GM06990 (cell line): ENCODE results near the gene BCL2L2.

Source experiments
- DNase-seq: peaks from one replicate; pipeline ENCODE4 v3.0.0-alpha.2; 2011; ENCODE audit not compliant: insufficient read length; ENCODE audit errors: extremely low read depth
- H3K27me3 ChIP-seq: replicated peaks from 2 replicates; pipeline ENCODE4 v1.6.0; 2011; ENCODE audit warnings: low read length; ENCODE audit not compliant: control insufficient read depth, insufficient read depth
- H3K36me3 ChIP-seq: 2 replicates; pipeline ENCODE4 v1.5.1; 2011; ENCODE audit warnings: low read length; ENCODE audit not compliant: control insufficient read depth, insufficient read depth
- H3K4me3 ChIP-seq: replicated peaks from 2 replicates; pipeline ENCODE4 v1.5.1; 2011; ENCODE audit warnings: low read depth, mild to moderate bottlenecking, control low read depth, low read length
- TF ChIP-seq, protein P1 (sequence below): IDR thresholded peaks from 2 replicates; pipeline ENCODE4 v1.5.1; 2011; ENCODE audit warnings: low read length, control low read depth, mild to moderate bottlenecking, inconsistent platforms; ENCODE audit not compliant: insufficient read depth, poor library complexity, severe bottlenecking

The BCL2L2 gene

DNA sequence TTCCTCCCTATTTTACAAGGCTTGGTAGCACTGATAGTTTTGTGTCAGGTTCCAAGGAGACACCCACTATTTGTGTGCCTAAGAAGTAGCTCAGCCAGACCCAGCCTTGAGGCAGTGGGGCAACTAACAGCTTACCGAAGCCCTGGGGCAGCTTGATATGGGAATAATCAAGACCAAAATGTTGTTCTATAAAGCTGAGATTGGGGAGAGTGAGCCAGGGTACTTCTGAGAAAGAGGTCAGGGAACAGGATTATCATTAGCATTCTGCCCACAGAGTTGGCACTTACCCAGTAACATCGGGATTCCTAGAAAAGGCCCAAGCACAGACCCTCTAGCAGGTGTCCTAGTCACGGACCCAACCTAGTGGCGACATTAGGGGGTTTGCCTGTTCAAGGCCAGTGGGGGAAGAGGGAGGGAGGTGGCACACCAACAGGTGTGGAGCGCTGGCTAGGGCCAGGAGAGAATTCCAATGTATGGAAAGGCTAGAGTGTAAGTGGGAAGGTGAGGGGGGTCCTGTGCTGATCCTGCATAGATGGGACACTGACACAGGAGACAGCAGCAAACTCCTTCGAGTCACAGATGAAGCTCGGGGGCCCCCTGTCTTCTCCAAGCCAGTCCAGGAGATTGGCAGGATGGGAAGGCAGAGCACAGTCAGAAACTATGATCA lies 8.9 kb upstream of the BCL2L2 start:
- Histone ChIP-seq H3K4me3 (no peak overlapping the region), H3K36me3 (peaks cover 5% of the 10 kb centered on the region), H3K27me3 (no peaks in the 10 kb centered on the region)
- TF ChIP-seq, protein P1, sequence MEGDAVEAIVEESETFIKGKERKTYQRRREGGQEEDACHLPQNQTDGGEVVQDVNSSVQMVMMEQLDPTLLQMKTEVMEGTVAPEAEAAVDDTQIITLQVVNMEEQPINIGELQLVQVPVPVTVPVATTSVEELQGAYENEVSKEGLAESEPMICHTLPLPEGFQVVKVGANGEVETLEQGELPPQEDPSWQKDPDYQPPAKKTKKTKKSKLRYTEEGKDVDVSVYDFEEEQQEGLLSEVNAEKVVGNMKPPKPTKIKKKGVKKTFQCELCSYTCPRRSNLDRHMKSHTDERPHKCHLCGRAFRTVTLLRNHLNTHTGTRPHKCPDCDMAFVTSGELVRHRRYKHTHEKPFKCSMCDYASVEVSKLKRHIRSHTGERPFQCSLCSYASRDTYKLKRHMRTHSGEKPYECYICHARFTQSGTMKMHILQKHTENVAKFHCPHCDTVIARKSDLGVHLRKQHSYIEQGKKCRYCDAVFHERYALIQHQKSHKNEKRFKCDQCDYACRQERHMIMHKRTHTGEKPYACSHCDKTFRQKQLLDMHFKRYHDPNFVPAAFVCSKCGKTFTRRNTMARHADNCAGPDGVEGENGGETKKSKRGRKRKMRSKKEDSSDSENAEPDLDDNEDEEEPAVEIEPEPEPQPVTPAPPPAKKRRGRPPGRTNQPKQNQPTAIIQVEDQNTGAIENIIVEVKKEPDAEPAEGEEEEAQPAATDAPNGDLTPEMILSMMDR: no peak
- DNase-seq: no peak

GRCh38 chr14:23299211-23299957 lies 7.2 kb upstream of the BCL2L2 start:
- Histone ChIP-seq H3K27me3 (no peaks in the 10 kb centered on the region), H3K4me3 (no peak overlapping the region), H3K36me3 (peaks cover 5% of the 10 kb centered on the region)
- no peak for DNase-seq
- TF ChIP-seq, protein P1: peak; percentile 34

DNA sequence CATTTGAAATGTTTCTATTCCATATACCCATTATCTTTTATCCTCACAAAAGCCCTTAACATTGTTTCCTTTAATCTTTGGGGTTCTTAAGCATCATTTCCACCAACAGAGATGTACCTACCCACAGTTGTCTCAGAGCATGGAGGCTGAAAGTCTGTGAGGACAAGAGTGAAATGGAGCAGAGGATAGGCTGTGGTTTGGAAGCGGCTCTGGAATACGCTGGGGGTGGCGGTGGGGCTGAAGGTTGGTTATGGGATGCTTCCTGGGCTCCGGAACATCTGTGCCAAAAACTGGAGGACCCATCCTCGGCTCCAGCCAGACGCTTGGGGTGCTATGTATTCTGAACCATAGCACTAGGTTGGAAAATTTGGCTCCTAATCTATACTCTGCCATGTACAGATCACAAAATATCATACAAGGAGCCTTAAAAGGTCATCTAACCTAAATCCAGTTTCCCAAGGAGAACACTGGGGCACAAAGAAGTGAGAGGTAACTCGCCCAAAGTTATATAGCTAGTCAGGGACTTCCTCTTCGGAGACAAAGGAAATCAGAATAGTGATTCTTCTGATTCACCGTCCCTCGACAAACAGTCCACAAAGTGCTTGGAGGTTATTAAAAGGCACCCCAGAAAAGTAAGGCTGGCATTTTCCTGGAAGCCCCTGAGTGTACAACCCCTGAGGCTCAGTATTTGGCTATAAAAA lies 6.5 kb upstream of the BCL2L2 start:
- DNase-seq: no peak
- no peaks in the 10 kb centered on the region for H3K27me3 ChIP-seq
- H3K36me3 ChIP-seq: peaks cover 5% of the 10 kb centered on the region
- H3K4me3 ChIP-seq: peak overlapping the region; percentile 81
- TF ChIP-seq, protein P1: no peak

DNA sequence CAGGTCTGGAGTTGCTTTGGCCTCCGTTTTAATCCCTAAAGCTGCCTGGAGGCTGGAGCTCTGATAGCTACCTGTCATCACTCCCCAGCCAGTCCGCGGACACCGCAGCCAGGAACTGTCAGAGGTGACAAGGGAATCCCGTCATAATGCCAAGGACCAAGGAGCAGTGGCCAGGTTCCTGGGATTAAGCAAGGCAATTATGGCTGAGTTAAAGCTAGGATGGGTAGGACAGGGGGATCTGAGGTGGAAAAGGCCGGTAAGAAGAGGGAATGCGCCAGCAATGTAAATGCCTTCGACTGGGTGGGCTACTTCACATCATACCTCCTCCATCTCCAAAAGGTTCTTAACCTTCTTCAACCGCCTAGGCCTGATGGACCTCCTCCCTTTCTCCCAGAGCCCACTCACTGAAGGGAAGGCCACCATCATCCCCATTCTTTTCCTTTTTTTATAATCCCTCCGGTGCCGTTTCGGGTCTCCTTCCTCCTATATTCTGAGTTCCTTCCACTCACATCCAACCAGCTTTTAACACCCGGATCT lies 5.9 kb upstream of the BCL2L2 start:
- no peaks in the 10 kb centered on the region for H3K27me3 ChIP-seq
- DNase-seq: no peak
- TF ChIP-seq, protein P1: no peak

DNA sequence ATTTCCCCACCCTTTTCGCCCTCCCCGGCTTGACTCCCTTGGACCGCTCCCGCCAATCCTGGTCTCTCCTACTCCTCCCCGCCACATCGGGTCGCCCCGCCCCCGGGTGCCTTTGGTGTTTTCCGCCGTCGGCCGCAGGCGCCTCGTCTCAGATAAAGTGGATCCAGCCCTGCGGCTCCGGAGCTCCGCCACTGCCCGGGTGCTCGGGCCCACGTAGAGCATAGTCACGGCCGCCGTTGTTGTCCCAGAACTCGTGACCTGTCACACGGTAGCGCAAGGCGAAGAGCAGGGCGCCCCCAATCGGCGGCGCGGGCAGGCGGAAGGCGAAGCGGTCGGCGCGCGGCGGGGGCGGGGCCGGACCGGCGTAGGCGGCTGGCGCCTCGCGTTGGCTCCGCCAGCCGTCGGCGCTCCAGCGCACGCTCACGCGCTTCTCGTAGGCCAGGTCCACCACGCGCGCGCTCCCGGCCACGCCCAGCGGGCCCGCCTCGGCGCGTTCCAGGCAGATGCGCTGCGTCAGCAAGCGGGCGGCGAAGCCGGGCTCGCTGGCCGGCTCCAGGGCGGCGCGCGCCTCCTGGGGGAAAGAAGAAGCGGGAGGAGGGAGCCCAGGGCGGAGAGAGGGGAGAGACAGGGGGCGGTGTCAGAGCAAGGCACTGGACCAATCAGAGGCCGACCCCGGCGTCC lies 5.2 kb upstream of the BCL2L2 start:
- Histone ChIP-seq H3K27me3 (no peaks in the 10 kb centered on the region), H3K36me3 (peaks cover 5% of the 10 kb centered on the region)
- TF ChIP-seq, protein P1: peak; percentile 68

More for the DNA sequence above, 5.9 kb upstream of the BCL2L2 start:
- H3K4me3 ChIP-seq: peak overlapping the region; percentile 81
- H3K36me3 ChIP-seq: peaks cover 5% of the 10 kb centered on the region

More for the DNA sequence above, 5.2 kb upstream of the BCL2L2 start:
- DNase-seq: peak; percentile 100
- peak overlapping the region; percentile 82 for H3K4me3 ChIP-seq
